Measurements from ENCODE around the gene HDGFL3. TPM values are rescaled to one million over a fixed set of nuclear protein-coding genes. Genes with fewer than 3 reads are reported as not detected.
A peak's percentile ranks its signal among the peaks of the same experiment; 100 is the strongest.
"Not testable (repeated sequence)": the region's sequence is repeated elsewhere in the genome, so short reads cannot be mapped to it uniquely, and the experiment has no call there.

Gene HDGFL3
- total RNA-seq, result 30.3 TPM

DNA sequence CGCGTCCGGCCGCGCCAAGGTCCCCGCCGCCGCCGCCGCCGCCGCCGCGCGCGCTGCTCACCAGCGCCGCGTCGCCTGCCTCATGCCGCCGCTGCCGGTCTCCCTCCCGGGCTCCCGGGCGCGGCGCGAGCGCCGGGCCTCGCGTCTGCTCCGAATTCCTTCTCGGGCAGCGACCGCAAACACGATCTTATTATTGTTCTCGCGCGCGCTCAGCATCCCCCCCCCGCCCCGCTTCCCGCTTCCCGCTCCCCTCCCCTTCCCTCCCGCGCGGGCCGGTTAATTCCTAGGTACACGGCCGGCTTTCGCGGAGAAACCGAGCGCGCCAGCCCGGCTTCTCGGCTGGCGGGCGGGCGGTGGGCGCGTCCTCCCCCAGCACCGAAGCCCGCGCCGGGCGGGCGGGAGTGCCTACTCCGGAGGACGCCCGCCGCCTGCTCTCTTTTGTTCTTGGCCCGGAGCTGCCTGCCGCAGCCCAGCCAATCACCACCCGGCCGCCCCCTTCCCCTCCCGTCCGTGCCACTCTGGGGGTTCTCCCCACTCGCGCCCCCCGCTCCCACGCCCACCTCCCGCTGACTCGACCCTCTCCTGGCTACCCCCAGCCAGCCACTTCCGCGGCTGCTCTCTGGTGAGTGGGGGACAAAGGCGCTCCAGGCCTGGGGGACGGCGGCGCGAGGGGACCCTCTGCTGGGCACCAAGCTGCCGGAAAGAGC, at the start of gene HDGFL3:
HDGFL3 (minus strand) TSS at position 164 of the 707 bp plus-strand sequence. CDS start 409 bp downstream, outside the sequence.
- peak; percentile 36 for DNase-seq (ENCODE audit: low spot score)

DNA sequence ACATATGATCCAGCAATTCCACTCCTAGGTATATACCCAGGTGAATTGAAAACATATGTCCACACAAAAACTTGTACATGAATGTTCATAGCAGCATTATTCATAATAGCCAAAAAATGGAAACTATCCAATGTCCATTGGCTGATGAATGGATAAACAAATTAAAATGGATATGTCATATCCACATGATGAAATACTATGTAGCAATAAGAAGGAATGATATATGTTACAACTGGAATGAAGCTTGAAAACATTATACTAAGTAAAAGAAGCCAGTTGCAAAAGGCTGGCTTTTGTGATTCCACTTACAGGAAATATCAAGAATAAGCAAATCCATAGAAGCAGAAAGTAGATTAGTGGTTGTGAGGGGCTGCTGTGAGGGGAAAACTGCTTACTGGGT, 43.2 kb upstream of the HDGFL3 start:
- no peak for DNase-seq (ENCODE audit: low spot score)

GRCh38 chr15:83249030-83249343, 41.4 kb upstream of the HDGFL3 start:
- no peak for DNase-seq (ENCODE audit: low spot score)

- DNase-seq (ENCODE audit: low spot score), result peak; percentile 35
These were observed 40.8 kb upstream of the HDGFL3 start for GRCh38 chr15:83248151-83249029.

GRCh38 chr15:83243634-83244033, 36.0 kb upstream of the HDGFL3 start:
- no peak for DNase-seq (ENCODE audit: low spot score)

DNA sequence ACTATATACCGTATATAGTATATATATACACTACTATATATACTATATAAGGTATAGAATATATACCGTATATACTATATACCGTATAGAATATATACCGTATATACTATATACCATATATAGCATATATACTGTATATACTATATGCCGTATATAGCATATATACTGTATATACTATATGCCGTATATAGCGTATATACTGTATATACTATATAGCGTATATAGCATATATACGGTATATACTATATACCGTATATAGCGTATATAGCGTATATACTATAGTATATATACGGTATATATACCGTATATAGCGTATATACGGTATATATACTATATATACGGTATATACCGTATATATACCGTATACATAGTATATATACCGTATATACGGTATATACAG, 22.6 kb upstream of the HDGFL3 start:
- no peak for DNase-seq (ENCODE audit: low spot score)

GRCh38 chr15:83225449-83225848, 17.8 kb upstream of the HDGFL3 start:
- no peak for DNase-seq (ENCODE audit: low spot score)

- not testable (repeated sequence) for DNase-seq (ENCODE audit: low spot score)
These were observed 14.2 kb upstream of the HDGFL3 start for GRCh38 chr15:83221781-83222180.

DNA sequence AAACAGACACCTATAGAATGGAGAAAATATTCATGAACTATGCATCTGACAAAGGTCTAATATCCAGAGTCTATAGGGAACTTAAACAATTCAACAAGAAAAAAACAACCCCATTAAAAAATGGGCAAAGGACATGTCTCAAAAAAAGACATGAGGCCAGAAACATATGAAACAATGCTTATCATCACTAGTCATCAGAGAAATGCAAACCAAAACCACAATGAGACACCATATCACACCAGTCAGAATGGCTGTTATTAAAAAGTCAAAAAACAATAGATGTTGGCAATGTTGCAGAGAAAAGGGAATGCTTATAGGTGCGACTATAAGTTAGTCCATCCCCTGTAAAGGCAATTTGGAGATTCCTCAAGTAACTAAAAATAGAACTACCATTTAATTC, 11.4 kb upstream of the HDGFL3 start:
- no peak for DNase-seq (ENCODE audit: low spot score)

- no peak for DNase-seq (ENCODE audit: low spot score)
These were observed 7.7 kb upstream of the HDGFL3 start for GRCh38 chr15:83215306-83215705.

DNA sequence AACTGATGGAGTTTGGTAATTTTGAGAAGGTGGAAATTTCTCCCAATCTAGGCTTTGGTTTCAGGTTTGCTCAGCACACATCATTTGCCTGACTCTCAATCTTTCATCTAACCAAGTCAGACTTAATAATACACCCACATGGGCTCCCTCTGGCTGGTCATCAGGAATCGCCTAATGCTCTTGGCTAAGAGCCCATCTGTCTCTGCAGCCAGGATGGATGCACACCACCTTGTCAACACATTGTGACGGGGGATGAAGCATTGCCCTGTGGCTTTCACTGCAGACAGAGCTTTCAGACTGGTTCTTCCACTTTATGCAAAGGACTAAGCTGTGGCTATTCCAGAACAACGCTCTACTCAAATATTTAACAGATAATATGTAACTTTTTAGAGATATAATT, 3.0 kb upstream of the HDGFL3 start:
- DNase-seq (ENCODE audit: low spot score), result no peak

DNA sequence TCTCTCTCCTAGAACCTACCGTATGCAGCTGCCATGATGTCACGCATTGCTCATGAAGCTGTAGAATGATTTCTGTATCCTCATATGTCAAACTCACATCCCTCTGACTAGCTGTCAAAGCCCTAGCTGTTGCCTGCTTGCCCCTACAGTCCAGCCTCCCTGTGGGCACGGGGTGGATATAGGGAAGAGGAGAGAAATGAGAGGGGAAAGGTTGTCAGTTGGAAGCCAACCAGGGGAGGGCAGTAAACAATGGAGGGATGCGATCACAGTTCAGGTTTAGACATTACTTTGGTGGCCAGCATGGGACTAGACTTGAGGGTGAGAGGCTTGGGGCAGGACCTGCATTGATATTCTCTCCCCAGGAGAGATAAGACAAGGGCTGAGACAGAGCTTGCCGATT, 1.7 kb upstream of the HDGFL3 start:
- no peak for DNase-seq (ENCODE audit: low spot score)

DNA sequence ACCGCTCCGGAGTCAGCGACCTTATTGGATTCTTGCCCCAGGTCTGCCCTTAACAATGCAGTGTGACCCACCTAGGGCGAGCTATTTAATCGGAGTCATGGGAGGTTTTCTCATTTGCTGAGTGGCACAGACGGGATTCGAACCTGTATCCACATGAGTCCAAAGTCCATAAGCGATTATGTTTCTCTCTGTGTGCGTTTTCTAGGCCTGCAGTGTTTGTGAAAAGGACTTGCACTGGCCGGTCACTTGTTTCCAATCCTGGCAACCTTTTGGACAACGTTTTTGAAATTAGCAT, 691 bp upstream of the HDGFL3 start:
- DNase-seq (ENCODE audit: low spot score), result no peak

DNA sequence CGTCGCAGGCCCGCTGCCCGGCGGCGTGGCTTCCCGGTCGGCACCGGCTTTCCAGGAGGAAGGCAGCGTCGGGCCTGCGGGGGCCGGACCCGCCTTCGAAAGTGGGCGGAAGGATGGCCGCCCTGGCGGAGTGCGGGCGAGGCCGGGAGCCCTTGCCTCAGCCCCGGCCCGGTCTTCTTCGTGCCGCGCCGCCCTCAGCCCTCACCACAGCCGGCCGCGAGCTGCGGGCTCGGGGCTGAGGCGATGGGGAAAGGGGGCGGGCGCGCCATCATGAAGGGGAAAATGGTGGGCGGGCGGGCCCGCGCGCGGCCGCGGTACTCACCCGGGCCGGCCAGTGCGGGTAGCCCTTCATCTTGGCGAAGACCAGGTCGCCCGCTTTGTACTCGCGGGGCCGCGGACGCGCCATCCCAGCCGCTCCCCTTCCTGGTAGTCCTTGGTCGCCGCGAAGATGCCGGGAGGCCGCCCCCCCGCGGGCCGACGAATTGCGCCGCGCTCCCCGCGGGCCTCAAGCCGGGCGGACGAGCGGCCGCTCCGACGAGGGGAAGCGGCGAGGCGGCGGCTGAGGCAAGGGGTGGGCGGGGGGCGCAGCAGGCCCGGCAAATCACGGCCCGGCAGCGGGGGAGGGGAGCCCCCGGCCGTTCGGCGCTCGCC, 489 bp downstream of the HDGFL3 start:
- peak; percentile 11 for DNase-seq (ENCODE audit: low spot score)

GRCh38 chr15:83206526-83207008, 1.1 kb downstream of the HDGFL3 start:
- DNase-seq (ENCODE audit: low spot score), result no peak

DNA sequence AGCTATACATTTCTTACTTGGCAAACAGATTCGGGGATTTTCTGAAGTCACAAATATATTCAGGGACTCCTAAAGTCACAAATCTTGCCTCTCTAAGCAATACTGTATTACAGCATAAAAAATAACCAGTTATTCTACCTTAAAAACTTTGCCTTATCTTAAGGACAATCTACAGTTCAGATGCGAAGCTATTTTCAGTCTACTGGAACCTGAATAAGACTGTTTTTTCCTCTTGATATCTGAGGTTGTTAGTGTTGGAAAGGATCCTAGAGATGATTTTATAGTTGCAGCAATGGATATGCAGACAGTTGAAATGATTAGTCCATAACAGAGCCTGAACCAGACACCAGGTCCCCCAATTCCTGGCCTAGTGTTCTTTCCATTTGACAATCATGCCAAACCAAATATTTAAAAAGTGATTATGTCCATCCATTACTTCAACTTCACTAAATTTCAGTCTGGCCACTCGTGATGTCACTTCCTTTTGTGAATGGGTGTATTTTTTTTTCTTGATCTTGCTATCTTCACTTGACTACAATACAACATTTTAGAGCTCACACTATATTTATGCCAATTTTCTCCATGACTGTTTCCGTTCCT, 1.8 kb downstream of the HDGFL3 start:
- DNase-seq (ENCODE audit: low spot score), result no peak

GRCh38 chr15:83204697-83205096, 2.9 kb downstream of the HDGFL3 start:
- no peak for DNase-seq (ENCODE audit: low spot score)

DNA sequence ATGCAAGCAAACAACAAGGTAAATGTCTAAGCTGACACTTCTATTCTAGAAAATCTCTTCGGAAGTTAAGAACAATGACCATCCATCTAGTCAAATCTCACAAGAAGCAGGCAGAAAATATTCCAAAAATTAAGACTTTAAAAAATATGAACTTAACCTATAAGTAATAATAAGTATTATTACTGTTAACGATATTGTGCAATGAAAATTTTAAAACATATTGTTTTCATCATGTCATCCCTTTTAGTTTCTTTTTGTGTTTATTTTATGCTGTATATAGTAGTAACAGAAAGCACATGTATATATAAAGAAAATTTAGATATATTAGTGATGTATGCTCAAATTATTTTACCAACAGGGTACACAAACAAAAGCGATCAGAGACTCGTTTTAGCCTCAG, 4.1 kb downstream of the HDGFL3 start:
- no peak for DNase-seq (ENCODE audit: low spot score)

DNA sequence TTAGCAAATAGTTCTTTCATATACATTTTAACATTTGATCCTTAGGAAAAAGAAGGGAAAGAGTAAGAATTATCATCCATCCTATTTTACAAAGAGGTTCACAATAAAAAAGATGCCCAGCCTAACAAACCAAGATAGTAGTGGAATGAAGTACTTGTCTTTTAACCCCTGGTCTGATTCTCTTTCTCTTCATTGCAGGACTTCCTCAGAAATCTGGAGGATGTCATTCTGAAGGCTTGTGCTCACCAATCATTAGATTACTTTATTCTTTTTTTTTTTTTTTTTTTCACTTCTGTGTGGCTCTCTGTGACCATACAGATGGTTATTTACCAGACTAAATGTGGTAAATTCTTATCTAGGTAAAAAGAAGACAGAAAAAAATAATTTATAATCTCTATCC, 7.0 kb downstream of the HDGFL3 start:
- no peak for DNase-seq (ENCODE audit: low spot score)

DNA sequence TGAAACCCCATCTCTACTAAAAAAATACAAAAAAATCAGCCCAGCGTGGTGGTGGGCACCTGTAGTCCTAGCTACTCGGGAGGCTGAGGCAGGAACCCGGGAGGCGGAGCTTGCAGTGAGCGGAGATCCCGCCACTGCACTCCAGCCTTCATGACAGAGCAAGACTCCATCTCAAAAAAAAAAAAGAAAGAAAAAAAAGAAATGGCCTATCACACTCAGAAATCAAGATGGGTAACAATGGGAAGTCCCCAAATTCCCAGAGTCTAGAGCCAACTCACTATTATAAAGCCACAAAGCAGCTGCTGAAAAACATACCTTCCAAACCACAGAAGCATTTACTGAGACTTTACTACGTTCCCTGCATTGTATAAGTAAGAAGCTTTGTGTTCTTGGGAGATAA, 7.5 kb downstream of the HDGFL3 start:
- DNase-seq (ENCODE audit: low spot score), result no peak

DNA sequence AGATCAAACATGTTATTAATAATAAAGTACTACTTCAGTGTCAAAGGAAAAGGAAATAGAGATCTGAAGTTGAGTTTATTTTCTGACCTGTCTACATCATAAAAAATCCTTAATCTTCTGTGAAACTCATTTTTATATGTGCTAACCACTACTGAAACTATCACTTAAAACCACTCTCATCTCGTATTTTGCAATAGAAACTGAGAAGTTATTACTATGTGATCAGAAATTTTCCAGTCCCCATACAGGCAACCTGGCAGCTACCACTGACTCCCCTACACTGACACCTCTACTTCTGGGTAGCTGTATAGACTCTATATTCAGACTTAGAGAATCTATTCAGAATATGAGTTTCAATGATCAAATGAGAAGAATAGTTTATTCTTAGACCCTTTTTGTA, 8.3 kb downstream of the HDGFL3 start:
- DNase-seq (ENCODE audit: low spot score), result no peak

- no peak for DNase-seq (ENCODE audit: low spot score)
These were observed 9.1 kb downstream of the HDGFL3 start for GRCh38 chr15:83198476-83198875.
